Measurements from ENCODE around the gene OLAH.
"Not testable (repeated sequence)": the region's sequence is repeated elsewhere in the genome, so short reads cannot be mapped to it uniquely, and the experiment has no call there.

OLAH gene

DNA sequence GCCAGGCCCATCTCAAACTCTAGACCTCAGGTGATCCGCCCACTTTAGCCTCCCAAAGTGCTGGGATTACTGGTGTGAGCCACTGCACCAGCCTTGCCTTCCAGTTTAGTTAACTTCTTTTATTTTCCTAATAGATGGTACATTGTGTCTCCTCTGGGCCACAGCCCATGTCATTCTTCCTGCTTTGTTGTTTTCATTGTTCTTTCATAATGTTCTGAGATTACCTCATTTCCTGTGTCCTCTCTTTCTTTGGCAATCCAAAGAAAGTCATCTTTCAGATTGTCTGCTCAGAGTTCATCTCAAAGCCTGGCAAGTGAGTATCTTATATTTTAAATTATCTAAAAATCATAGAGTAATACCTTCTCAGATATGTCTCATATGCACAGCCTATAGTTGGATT lies at the start of gene OLAH:
Gene OLAH, plus strand, starts transcription at position 270 of the 400 bp plus-strand sequence. CDS start 3,346 bp downstream, outside the sequence.
- DNase-seq, result no peak

DNA sequence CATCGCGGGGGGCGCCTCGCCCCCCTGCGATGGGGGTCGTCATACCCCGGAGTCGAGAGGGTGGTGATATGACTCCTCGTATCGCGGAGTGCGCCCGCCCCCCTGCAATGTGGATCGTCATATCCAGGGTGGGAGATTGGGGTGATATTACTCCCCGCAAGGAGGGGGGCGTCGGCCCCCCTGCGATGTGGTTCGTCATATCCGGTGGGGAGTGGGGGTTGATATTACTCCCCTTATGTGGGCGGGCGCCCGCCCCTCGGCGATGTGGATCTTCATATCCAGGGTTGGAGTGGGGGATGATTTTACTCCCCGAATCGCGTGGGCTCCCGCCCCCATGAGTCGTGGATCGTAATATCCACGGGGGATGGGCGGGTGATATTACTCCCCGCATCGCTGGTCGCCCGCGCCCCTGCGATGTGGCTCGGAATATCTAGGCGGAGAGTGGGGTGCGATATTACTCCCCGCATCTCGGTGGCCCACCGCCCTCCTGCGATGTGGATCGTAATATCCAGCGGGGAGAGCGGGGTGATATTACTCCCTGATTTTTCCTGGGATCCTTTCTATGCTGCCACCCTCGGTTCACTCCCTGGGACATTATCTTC lies 47.7 kb upstream of the OLAH start:
- no peak for DNase-seq

DNA sequence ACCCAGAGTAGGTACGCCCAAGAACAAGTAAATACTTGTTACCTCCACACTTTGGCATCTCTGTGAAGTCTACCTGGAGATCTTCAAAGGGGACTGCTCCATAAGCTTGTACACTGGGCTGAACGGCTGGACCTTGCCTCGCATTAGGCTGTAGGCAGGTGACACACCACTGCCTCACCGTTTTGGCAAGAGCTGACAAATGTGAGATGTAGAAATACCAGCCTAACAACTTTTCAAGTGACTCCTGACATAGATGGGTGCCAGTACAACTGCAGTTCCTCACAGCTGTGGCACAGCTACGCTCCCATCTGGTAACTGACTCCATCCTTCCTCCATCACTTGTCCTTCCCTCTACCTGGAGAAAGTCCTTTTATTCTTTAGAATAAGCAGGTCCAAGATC lies 30.2 kb upstream of the OLAH start:
- DNase-seq, result not testable (repeated sequence)

DNA sequence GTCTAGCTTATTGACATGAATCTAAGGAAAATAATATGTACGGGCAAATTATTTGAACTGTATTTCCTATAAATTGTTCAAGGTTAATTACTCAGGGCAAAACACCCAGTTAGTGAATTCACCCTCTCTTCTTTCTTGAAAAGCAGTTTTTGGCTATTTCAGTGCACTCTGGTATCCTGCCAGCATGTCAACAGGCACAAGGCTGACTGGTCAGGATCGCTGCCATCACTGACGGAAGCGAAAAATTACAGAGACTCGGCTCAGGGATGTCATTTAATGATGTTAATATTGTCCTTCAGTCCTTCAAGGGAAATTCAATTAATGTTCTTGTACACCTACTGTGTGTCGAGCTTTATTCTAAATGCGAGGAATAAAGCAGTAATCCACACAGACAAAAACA lies 28.3 kb upstream of the OLAH start:
- DNase-seq, result no peak

DNA sequence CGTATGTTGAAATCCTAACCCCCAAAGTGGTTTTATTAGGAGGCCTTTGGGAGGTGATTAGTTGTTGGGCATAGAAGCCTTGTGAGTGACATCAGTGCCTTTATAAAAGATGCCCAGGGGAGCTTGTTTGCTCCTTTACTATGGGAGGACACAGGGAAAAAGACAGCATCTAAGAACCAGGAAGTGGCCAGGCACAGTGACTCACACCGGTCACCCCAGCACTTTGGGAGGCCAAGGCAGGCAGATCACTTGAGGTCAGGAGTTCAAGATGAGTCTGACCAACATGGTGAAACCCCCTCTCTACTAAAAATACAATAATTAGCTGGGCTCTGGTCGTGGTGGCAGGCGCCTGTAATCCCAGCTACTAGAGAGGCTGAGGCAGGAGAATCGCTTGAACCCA lies 22.8 kb upstream of the OLAH start:
- not testable (repeated sequence) for DNase-seq

DNA sequence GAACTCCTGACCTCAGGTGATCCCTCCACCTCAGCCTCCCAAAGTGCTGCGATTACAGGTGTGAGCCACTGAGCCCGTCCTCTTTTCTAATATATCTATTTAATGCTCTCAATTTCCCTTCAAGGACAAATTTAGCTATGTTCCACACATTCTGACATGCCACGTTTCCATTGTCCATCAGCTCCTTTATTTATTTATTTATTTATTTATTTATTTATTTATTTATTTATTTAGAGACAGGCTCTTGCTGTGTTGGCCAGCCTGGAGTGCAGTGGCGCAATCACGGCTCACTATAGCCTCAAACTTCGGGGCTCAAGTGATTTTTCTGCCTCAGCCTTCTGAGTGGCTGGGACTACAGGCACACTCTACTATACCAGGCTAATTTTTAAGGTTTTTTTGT lies 20.7 kb upstream of the OLAH start:
- not testable (repeated sequence) for DNase-seq

DNA sequence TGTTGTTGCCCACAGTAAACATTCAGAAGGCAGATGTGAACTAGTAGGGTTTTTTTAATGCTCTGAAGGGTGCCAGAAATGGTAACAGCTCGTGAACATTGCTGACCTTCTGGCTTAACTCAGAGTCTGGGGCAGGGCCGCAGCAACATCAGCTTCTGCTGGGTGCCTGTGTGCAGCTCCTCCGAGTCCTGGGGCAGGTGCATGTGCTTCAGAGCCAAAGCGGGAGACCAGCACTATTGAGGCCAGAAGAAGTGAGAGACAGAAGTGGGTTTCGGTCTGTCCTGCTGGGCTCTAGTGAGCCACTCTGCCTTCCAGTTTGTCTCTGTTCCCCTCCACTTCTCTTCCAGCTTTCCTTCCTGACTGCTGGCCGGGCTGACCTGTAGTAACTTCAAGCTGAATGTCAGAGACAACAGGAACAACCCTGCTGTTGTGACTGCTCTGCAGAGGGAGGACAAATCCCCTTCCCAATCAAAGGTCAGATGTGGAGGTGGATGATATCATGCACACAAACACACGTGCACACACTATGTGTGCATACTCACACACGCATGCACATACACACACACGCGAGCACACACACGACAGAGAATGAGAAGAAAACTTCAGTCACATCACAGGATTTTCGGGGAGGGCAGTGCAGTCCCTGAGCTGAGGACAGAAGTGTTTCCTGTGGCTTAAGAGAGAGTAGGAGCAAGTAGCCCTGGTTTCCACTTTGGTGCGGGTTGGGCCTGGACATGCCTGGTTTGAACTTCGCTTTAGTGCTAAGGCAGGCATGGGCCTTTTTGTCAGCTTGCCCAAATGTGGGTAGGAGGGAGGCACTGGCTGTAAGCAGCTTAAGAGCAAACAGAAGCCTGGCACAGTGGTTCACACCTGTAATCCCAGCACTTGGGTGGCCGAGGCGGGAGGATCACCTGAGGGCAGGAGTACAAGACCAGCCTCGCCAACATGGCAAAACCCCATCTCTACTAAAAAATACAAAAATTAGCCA lies 19.4 kb upstream of the OLAH start:
- DNase-seq, result not testable (repeated sequence)

DNA sequence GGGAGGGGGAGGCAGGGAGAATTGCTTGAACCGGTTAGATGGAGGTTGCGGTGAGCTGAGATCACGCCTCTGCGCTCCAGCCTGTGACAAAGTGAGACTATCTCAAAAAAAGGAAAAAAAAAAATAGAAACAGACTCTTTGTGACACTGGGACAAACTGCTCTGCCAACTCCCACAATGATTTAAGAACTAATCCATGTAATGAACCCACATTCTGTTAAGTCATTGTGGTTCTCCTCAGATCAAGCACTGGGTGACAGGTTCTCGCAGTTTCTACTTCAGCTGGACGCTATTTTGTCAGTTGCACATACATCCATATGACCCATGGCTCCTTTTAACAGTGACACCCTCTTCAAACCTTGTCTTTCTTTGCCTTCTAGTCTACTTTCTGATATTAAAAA lies 18.7 kb upstream of the OLAH start:
- DNase-seq, result not testable (repeated sequence)

DNA sequence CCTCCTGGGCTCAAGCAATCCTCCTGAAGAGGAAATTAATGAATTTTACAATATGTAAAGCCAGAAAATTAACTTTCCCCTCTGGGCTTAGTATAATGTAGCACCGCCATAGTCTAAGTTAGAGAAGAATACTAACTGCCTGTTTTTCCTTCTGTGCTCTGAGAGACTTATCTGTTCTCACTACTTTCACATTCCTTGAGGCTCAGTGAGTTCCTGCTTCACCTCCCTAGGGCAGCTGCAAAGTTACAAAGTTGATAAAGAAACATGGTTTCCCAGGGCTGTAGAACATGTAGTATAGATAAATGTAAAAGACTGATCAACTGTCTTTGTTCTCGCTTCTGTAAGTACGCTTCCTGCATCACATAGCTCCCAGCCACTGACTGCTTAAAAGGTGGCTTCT lies 16.0 kb upstream of the OLAH start:
- no peak for DNase-seq

DNA sequence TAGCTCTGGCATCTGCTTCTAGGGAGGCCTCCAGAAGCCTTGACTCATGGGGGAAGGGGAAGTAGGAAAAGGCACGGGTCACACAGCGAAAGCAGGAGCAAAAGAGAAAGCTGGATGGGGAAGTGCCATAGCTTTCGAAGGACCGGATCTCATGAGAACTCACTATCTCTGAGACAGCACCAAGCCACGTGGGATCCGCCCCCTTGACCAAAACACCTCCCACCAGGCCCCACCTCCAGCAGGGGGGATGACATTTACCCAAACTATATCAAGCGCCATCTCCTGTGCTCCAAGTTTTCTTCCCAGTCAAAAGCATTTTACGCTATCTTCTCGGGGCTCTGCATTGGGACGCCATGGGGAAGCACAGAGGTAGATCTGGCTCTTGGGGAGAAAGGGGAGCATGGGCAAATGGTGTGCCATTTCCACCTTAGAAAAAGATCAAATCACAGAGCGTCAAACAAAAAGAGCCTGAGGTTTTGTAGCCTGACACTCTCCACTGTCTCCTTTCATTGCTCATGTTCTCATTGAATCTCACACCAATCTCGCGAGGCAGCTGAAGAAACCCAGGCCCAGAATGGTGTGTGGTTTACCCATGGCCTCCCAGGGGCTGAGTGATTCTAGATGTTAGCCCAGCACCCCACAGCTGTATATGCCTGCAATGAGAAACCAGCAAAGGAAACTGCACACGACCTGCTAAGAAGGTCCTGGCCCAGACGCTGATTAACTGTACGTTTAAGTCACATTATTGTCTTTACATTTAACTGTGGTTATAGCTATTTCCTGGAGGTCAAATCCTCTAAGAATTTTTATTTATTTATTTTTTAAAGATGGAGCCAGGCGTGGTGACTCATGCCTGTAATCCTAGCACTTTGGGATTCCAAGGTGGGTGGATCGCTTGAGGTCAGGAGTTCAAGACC lies 8.1 kb upstream of the OLAH start:
- no peak for DNase-seq

DNA sequence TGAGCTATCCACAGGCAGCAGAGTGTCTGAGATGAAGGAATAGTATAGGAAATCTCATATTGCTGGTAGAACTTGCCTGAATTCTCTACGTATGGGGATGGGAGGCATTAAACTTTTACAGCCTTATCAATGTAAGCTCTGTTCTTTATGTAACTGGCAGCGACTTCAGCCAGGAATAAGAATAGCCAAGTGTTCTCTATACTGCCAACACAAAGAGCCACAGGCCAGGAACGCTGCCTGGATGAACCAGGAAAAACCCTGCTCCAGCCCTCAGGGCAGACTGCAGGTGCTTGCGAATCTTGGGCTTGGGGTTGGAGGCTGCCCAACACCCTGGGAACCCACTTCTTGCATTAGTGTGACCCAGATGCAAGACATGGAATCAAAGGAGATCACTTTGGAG lies 6.1 kb upstream of the OLAH start:
- DNase-seq, result no peak

DNA sequence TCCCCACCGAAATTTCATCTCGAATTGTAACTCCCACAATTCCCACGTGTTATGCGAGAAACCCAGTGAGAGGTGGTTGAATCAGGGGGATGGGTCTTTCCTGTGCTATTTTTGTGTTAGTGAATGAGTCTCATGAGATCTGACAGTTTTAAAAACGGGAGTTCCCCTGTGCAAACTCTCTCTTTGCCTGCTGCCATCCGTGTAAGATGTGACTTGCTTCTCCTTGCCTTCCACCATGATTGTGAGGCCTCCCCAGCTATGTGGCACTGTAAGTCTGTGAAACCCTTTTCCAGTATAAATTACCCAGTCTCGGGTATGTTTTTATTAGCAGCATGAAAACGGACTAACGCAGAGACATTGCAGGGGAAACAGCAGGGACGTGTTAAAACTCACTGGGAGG lies 5.3 kb upstream of the OLAH start:
- DNase-seq, result no peak

DNA sequence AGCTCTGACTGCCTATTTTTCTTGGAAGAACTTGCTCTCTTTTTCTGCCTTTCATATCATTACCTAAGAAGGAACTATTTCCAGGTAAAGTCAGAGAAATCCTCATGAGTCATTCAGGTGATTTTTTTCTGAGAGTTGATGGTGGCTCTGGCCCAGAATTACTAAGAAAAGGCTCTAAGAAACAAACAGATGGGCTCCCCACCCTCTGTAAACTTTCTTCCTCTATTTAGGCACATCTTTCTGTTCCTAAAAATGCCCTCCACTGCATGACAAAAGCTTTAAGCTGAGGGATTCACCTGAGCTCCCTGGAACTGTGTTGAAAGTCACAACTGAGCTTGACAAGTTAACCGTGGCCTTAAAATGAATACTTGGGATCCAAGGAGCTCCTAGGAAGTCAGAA lies 1.6 kb downstream of the OLAH start:
- no peak for DNase-seq

DNA sequence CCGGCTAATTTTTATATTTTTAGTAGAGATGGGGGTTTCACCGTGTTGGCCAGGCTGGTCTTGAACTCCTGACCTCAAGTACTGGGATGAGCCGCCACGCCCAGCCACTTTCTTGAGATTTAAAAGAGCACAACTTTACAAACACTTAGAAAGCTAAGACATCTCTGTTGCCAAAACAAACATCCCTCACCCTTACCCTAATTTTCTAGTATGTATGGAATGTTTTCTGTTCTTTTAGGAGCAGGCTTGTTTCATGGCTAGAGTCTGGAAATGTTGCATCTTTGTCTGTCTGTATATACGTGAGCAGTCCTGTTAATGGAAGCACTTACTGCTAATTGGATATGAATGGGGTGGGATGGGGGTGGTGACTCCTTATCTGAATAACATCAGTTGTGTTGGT lies 2.9 kb downstream of the OLAH start:
- no peak for DNase-seq

DNA sequence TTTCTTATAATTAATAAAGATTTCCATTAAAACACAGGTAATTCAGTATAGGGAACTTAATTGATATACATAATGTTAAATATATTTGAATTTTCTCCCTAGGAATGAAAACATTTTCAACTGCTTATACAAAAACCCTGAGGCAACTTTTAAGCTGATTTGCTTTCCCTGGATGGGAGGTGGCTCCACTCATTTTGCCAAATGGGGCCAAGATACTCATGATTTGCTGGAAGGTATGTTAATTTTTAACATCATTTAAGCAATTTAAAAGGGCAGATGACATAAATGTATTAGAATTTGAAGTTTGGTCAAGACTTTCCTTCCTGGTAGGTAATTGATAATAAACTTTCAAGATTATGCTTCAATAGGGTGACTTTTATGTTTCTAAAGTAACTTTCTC lies 5.8 kb downstream of the OLAH start:
- DNase-seq, result no peak

DNA sequence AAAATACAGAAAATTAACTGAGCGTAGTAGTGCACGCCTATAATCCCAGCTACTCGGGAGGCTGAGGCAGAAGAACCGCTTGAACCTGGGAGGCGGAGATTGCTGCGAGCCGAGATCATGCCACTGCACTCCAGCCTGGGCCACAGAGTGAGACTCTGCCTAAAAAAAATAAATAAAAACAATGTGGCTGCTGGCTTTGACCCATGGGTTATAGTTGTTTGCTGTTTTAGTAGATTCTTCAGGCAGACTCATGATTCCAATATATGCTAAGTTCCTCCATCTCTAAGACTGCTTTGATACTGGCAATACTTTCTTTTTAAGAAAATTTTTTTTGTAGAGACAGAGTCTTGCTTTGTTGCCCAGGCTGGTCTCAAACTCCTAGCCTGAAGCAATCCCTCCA lies 8.4 kb downstream of the OLAH start:
- no peak for DNase-seq

DNA sequence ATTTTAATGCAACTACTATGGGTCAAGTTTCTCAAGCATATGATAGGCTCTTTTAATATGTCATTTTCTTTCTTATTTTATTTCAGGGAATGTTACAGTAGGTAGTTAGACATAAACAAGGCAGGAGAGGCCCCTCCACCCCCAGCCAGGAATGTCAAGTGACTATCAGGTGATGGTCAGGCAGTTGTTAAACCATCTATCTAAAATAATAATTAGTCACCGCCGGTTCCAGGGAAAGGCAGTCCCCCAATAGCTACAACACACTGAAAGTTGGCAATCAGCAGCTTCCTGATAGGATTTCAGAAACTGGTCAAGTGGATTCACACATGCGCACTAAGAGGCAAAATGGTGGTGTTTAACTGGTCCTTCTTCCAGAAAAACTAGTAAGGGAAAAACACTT lies 9.3 kb downstream of the OLAH start:
- DNase-seq, result no peak

DNA sequence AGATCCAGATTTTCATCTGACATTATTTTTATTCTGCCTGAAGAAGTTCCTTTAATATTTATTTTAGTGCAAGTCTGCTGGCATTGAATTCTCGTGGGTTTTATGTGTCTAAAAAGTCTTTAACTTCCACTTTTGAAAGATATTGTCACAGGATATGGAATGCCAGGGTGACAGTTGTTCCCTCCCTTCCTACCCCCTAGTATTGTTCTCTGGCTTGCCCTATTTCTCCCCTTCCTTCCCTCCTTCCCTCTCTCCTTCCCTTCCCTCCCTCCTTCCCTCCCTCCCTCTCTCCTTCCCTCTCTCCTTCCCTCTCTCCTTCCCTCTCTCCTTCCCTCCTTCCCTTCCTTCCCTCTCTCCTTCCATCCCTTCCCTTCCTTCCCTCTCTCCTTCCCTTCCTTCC lies 14.9 kb downstream of the OLAH start:
- DNase-seq, result no peak

DNA sequence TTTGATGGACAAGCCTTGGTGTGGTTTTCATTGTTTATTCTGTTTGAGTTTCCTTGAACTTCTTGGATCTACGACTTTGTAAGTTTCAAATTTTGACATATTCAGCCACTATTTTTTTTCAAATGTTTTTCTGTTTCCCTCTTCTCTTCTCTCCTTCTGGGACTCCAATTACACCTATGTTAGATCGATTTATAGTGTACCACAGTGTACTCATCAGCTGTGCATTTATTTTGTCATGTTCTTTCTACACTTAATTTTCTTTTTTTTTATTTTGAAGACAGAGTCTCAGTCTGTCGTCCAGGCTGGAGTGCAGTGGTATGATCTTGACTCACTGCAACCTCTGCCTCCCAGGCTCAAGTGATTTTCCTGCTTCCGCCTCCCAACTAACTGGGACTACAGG lies 16.2 kb downstream of the OLAH start:
- no peak for DNase-seq

DNA sequence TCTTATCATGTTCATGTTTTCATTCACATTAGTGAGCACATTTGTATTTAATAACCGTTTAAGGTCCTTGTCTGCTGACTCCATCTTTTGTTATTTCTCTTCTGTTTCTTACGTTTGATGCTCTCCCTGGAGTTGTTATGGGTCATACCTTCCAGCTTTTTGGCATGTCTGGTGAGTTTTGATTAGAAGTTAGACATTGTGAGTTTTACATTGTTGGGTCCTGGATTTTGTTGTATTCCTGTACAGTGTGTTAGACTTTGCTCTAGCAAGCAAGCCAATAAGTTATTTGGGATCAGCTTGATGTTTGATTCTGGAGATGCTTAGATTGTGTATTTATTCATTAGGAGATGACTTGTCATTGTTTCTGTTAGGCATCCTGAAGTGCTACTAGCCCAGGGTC lies 16.9 kb downstream of the OLAH start:
- DNase-seq, result no peak

DNA sequence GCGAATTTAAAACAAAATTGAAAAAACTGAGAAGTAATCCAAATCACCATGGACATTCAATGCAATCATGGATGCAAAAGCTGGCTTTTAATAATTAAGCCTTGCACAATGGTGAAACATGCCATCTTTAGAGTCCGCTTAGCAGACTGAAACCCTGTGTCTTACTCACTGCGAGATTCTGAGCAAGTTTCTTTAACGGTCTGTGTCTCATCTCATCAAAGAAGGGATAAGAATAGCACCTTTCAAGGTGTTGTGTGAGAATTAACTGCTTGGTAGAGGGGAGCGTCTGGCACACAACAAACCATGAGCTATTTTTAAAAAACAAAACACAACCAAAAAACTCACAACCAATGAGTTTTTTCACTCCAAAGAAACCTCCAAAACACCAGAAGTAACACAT lies 23.4 kb downstream of the OLAH start:
- DNase-seq, result no peak

DNA sequence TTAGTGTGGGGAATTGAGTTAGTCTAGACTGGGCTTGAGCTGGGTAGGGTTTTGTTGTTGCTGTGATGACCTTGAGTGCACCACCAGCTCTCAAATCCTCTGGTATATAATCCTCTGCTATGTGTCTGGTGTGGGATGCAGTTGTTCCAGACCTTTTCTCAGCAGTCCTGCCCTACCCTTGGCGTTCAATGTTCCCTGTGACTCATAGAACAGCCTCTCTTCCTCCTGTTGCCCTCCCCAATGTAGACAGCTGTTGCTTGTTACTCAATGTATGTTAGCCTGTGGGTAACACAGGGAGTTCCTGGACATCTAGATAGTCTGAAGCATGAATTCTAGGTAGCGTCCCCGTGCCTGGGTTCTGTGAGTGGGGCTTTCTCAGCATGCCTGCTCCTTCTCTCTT lies 25.1 kb downstream of the OLAH start:
- DNase-seq, result no peak

DNA sequence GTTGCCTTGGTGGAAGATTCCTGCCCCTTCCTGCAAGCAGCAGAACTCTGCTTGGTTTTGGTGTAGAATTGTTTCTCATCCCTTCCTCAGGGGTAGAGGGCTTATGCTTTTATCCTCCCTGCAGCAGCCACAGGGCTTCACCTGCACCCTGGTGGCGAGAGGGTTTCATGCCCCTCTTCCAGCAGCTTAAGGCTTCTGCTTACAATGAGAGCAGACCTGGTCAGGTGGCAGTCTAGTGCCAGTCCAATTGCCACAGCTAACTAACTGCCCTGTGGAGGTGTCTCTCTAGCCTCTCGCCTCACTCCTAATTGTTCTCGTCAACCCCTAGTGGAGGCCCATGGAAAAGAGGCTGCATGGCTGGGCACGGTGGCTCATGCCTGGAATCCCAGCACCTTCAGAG lies 25.5 kb downstream of the OLAH start:
- DNase-seq, result no peak
